Vagina (tissue), 2 donors: ENCODE data around the gene TLN1.

ENCODE experiments used
- CTCF ChIP-seq, 3 experiments: fragments of 450-650 bp in 2 of 3; fragments of 200-600 bp in 1 of 3; sonication (generic) in 1 of 3; IDR thresholded peaks; one replicate each; pipeline ENCODE4 v1.5.1; 2017 to 2019; ENCODE audit warnings: antibody characterized with exemption in 3 of 3, mild to moderate bottlenecking in 2 of 3, moderate library complexity in 2 of 3
- POLR2AphosphoS5 ChIP-seq, 2 donors: sonication (generic); formaldehyde crosslinking; IDR thresholded peaks; one replicate each; pipeline ENCODE4 v1.9.0; 2017; ENCODE audit warnings: antibody characterized with exemption in 2 of 2, mild to moderate bottlenecking in 2 of 2, low read depth in 1 of 2; ENCODE audit not compliant: insufficient read depth in 1 of 2

- no peak for TF ChIP-seq POLR2AphosphoS5 (IDR thresholded peaks at IDR 0.05; ENCODE audit: insufficient read depth in 1 of 2, low read depth in 1 of 2)
- no peak for TF ChIP-seq CTCF (IDR thresholded peaks at IDR 0.05)
Observed at GRCh38 chr9:35653611-35654010, 78.4 kb downstream of the TLN1 start.
